Esophagus (tissue), 2 donors: ENCODE results near the gene USP22. TPM values are rescaled to one million over a fixed set of nuclear protein-coding genes. Genes with fewer than 3 reads are reported as not detected.

ENCODE experiments used
- H3K27ac ChIP-seq, 2 donors: one replicate each; pipeline ENCODE4 v1.5.1; 2013; ENCODE audit warnings: low read depth in 2 of 2, mild to moderate bottlenecking in 2 of 2, inconsistent platforms in 1 of 2, low read length in 1 of 2, moderate library complexity in 1 of 2
- H3K27me3 ChIP-seq, 2 donors: one replicate each; pipeline ENCODE4 v1.6.1; 2013; ENCODE audit warnings: low read length in 2 of 2, control low read depth in 1 of 2, mild to moderate bottlenecking in 1 of 2; ENCODE audit not compliant: insufficient read depth in 2 of 2, control insufficient read depth in 1 of 2
- H3K36me3 ChIP-seq, 2 donors: one replicate each; pipeline ENCODE4 v1.6.1; 2013; ENCODE audit warnings: low read length in 1 of 2; ENCODE audit not compliant: control insufficient read depth in 2 of 2, insufficient read depth in 2 of 2
- H3K4me1 ChIP-seq, 2 donors: one replicate each; pipeline ENCODE4 v1.6.1; 2013; ENCODE audit warnings: low read length in 1 of 2; ENCODE audit not compliant: control insufficient read depth in 2 of 2, insufficient read depth in 2 of 2
- H3K4me3 ChIP-seq, 2 donors: one replicate each; pipeline ENCODE4 v1.5.1; 2013; ENCODE audit warnings: low read length in 2 of 2, mild to moderate bottlenecking in 2 of 2, low read depth in 1 of 2, moderate library complexity in 1 of 2
- H3K9me3 ChIP-seq, 2 donors: one replicate each; pipeline ENCODE4 v1.6.1; 2013; ENCODE audit warnings: mild to moderate bottlenecking in 2 of 2, low read depth in 1 of 2, low read length in 1 of 2, moderate library complexity in 1 of 2; ENCODE audit not compliant: control insufficient read depth in 2 of 2, insufficient read depth in 1 of 2
- WGBS, 2 donors: extraction: QIAGEN DNeasy Blood & Tissue Kit; methylation state at CpG; one replicate each; pipeline ENCODE4 v1.1.7; 2013; 5-methylcytosine and 5-hydroxymethylcytosine counted together
- polyA plus RNA-seq, 2 donors: library from polyadenylated mRNA; stranded (reverse); fragments of 200-250 nt; gene quantifications; one replicate each; pipeline ENCODE4 v1.2.3, GENCODE V29; 2013
- donor health status: healthy with polysubstance abuse.
- donor health status: Bipolar disorder and iron deficiency.

USP22 gene
- polyA plus RNA-seq, 2 donors: 19.6 to 29.9 TPM

GRCh38 chr17:20968913-20969616 is 73.7 kb downstream of the USP22 start:
- 93 to 94% methylated on average over 8 of the region's 8 CpGs for WGBS, 2 donors
- no peaks in the 10 kb centered on the region for H3K36me3 ChIP-seq
- no peaks in the 10 kb centered on the region for H3K4me1 ChIP-seq
- no peak overlapping the region for H3K4me3 ChIP-seq
- no peaks in the 10 kb centered on the region for H3K27me3 ChIP-seq
- H3K27ac ChIP-seq: no peak overlapping the region
- H3K9me3 ChIP-seq: no peaks in the 10 kb centered on the region

- Histone ChIP-seq H3K4me3 (no peak overlapping the region), H3K9me3 (no peaks in the 10 kb centered on the region), H3K36me3 (no peaks in the 10 kb centered on the region), H3K4me1 (no peaks in the 10 kb centered on the region), H3K27me3 (no peaks in the 10 kb centered on the region), H3K27ac (no peak overlapping the region)
- 86 to 87% methylated on average over 3 of the region's 3 CpGs for WGBS, 2 donors
Measured at GRCh38 chr17:20967776-20968175, 75.0 kb downstream of the USP22 start.

- WGBS, 2 donors: 14 to 35% methylated on average over 2 of the region's 2 CpGs
- Histone ChIP-seq H3K27me3 (no peaks in the 10 kb centered on the region), H3K4me1 (no peaks in the 10 kb centered on the region), H3K36me3 (no peaks in the 10 kb centered on the region), H3K27ac (no peak overlapping the region), H3K9me3 (no peaks in the 10 kb centered on the region), H3K4me3 (no peak overlapping the region)
Measured at GRCh38 chr17:20966870-20967269, 75.9 kb downstream of the USP22 start.

- H3K27ac ChIP-seq: no peak overlapping the region
- WGBS, 2 donors: 68 to 84% methylated on average over 1 of the region's 1 CpG
- H3K4me3 ChIP-seq: no peak overlapping the region
- no peaks in the 10 kb centered on the region for H3K36me3 ChIP-seq
- no peaks in the 10 kb centered on the region for H3K9me3 ChIP-seq
- no peaks in the 10 kb centered on the region for H3K27me3 ChIP-seq
- H3K4me1 ChIP-seq: no peaks in the 10 kb centered on the region
Measured at GRCh38 chr17:20965492-20965891, 77.3 kb downstream of the USP22 start.

- Histone ChIP-seq H3K27ac (no peak overlapping the region), H3K9me3 (no peaks in the 10 kb centered on the region), H3K27me3 (no peaks in the 10 kb centered on the region), H3K4me3 (no peak overlapping the region), H3K36me3 (no peaks in the 10 kb centered on the region), H3K4me1 (no peaks in the 10 kb centered on the region)
- WGBS, 2 donors: 50 to 70% methylated on average over 5 of the region's 5 CpGs
Measured at GRCh38 chr17:20961586-20961985, 81.2 kb downstream of the USP22 start.

- Histone ChIP-seq H3K4me1 (no peaks in the 10 kb centered on the region), H3K4me3 (no peak overlapping the region), H3K27ac (no peak overlapping the region), H3K9me3 (no peaks in the 10 kb centered on the region), H3K27me3 (no peaks in the 10 kb centered on the region), H3K36me3 (no peaks in the 10 kb centered on the region)
- 82 to 83% methylated on average over 7 of the region's 7 CpGs for WGBS, 2 donors
Measured at GRCh38 chr17:20960871-20961270, 81.9 kb downstream of the USP22 start.

- H3K27ac ChIP-seq: peak overlapping the region in 1 of 2 donors; percentile 9
- 45 to 47% methylated on average over 6 of the region's 6 CpGs for WGBS, 2 donors
Measured at GRCh38 chr17:20955427-20956323, 87.1 kb downstream of the USP22 start.

GRCh38 chr17:20954794-20955193 is 88.0 kb downstream of the USP22 start:
- H3K4me1 ChIP-seq: no peaks in the 10 kb centered on the region
- H3K4me3 ChIP-seq: no peak overlapping the region
- 70 to 74% methylated on average over 4 of the region's 4 CpGs for WGBS, 2 donors
- no peaks in the 10 kb centered on the region for H3K27me3 ChIP-seq
- no peaks in the 10 kb centered on the region for H3K9me3 ChIP-seq
- no peaks in the 10 kb centered on the region for H3K36me3 ChIP-seq
- H3K27ac ChIP-seq: no peak overlapping the region

More at GRCh38 chr17:20955427-20956323, 87.1 kb downstream of the USP22 start:
- Histone ChIP-seq H3K4me3 (no peak overlapping the region), H3K36me3 (no peaks in the 10 kb centered on the region), H3K4me1 (no peaks in the 10 kb centered on the region), H3K9me3 (no peaks in the 10 kb centered on the region), H3K27me3 (no peaks in the 10 kb centered on the region)

- H3K27me3 ChIP-seq: no peaks in the 10 kb centered on the region
- H3K4me1 ChIP-seq: no peaks in the 10 kb centered on the region
- no peak overlapping the region for H3K27ac ChIP-seq
- WGBS, 2 donors: 42 to 45% methylated on average over 7 of the region's 7 CpGs
- no peaks in the 10 kb centered on the region for H3K9me3 ChIP-seq
- H3K4me3 ChIP-seq: no peak overlapping the region
- no peaks in the 10 kb centered on the region for H3K36me3 ChIP-seq
Measured at GRCh38 chr17:20952183-20952582, 90.6 kb downstream of the USP22 start.
